Mucosa of stomach (tissue), 1 donor: ENCODE data around the gene POLG2.
"Not testable (repeated sequence)": the region's sequence is repeated elsewhere in the genome, so short reads cannot be mapped to it uniquely, and the experiment has no call there.

Source experiments
- H3K27me3 ChIP-seq: one replicate; pipeline ENCODE4 v1.7.0; 2013; ENCODE audit warnings: mild to moderate bottlenecking, low read length; ENCODE audit not compliant: control insufficient read depth, insufficient read depth
- H3K36me3 ChIP-seq: one replicate; pipeline ENCODE4 v1.7.0; 2013; ENCODE audit warnings: low read length; ENCODE audit not compliant: control insufficient read depth, insufficient read depth
- H3K4me1 ChIP-seq: one replicate; pipeline ENCODE4 v1.7.0; 2013; ENCODE audit warnings: mild to moderate bottlenecking, low read length; ENCODE audit not compliant: control insufficient read depth, insufficient read depth
- H3K4me3 ChIP-seq: one replicate; pipeline ENCODE4 v1.7.0; 2013; ENCODE audit warnings: low read length
- H3K9ac ChIP-seq: one replicate; pipeline ENCODE4 v1.7.0; 2013; ENCODE audit warnings: mild to moderate bottlenecking, low read length, moderate library complexity
- H3K9me3 ChIP-seq: one replicate; pipeline ENCODE4 v1.7.0; 2013; ENCODE audit warnings: mild to moderate bottlenecking, low read length, moderate library complexity; ENCODE audit not compliant: control insufficient read depth
- donor health status: Pancreatic carcinoma.

Gene POLG2

DNA sequence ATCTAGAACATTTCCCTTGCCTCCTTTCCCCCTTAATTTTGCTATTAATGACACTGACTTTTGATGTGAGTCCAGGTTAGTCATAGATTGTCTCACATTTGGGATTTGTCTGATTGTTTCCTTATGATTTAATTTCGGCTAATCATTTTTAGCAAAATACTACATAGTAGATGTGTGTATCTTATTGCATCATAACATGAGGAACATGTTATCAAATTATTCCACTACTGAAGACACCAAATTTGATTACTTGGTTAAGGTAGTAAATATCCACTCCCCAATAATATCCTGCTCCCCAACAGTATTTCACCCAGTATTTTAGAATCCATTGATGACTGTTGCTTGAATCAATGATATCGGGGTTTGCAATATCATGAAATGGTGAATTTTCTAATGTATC lies 2.7 kb downstream of the POLG2 start:
- Histone ChIP-seq H3K27me3 (no peaks in the 10 kb centered on the region), H3K9me3 (no peaks in the 10 kb centered on the region), H3K36me3 (peaks cover 7% of the 10 kb centered on the region), H3K9ac (no peak overlapping the region), H3K4me1 (peaks cover 12% of the 10 kb centered on the region), H3K4me3 (no peak overlapping the region)

DNA sequence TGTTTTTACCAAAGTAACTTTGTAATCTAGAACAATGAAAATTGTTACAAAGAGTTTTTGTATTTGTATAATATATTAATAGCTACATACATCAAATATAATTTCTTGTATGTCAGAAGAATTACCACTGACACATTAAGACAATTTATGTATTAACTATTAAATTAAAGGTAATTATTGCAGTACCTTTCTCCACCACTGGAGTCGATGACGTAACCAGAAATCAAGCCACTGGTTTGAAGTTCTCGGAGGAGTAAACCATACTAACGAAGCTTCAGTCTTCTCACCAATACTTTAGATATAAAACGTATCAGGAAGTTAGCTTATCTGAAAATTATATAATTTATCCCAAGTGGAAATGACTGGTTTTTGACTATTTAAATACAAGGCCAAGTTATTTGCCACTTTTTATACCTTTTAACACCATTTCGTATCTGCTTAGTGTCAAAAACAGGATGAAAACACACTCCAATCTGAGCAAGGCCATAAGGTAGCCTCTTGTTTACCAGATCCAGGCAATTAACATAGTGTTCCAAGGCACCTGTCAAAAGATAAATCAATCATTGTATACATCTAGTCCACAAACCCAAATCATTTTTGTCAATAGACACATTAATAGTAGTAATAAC lies 4.3 kb downstream of the POLG2 start:
- H3K27me3 ChIP-seq: no peaks in the 10 kb centered on the region
- no peaks in the 10 kb centered on the region for H3K9me3 ChIP-seq
- peaks cover 8% of the 10 kb centered on the region for H3K4me1 ChIP-seq
- H3K4me3 ChIP-seq: no peak overlapping the region
- peaks cover 7% of the 10 kb centered on the region for H3K36me3 ChIP-seq
- H3K9ac ChIP-seq: no peak overlapping the region

DNA sequence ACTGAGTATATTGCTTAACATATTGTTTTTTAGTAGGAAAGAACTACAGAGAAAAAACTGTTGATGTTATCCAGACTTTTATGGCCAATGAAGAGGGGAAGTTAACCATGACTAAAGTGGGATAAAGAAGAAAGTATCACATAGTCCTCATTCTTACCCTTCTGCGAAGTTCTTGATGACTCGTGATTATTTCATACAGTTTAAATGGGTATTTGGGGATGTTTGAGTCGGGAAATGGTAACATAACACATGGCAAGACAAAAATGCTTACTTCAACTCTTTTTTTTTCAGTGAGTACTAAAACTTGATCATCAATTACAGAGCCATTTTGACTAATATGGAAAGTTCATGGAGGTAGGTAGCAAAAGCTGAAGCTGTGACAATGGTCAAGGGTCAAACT lies 4.9 kb downstream of the POLG2 start:
- Histone ChIP-seq H3K9me3 (no peaks in the 10 kb centered on the region), H3K9ac (no peak overlapping the region), H3K27me3 (no peaks in the 10 kb centered on the region), H3K36me3 (peaks cover 7% of the 10 kb centered on the region), H3K4me3 (no peak overlapping the region), H3K4me1 (peaks cover 4% of the 10 kb centered on the region)

DNA sequence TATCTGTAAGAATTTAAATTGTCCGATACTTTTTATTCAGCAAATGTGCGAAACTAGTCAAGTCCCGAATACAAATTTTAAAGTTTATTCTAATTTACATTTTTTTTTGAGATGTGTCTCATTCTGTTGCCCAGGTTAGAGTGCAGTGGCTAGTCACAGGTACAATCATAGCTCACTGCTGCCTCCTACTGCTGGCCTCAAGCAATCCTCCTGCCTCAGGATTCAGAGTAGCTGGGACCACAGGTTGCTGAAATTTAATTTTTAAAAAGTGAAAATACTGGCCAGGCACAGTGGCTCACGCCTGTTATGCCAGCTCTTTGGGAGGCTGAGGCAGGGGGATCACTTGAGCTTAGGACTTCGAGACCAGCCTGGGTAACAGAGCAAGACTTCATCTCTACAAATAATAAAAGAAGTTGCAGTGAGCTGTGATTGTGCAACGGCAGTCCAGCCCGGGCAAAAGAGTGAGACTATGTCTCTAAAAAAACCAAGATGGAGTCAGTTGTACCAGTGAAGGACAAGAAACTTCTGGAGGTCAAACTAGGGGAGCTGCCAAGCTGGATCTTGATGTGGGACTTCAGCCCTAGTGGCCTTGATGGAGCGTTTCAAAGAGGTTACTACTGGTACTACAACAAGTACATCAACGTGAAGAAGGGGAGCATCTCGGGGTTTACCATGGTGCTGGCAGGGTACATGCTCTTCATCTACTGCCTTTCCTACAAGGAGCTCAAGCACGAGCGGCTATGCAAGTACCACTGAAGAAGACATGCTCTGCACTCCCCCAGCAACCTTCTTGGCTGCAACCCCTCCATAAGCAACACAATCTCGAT lies 5.6 kb downstream of the POLG2 start:
- Histone ChIP-seq H3K4me1 (peaks cover 4% of the 10 kb centered on the region), H3K4me3 (no peak overlapping the region), H3K9me3 (no peaks in the 10 kb centered on the region), H3K9ac (no peak overlapping the region), H3K27me3 (no peaks in the 10 kb centered on the region), H3K36me3 (peaks cover 7% of the 10 kb centered on the region)

DNA sequence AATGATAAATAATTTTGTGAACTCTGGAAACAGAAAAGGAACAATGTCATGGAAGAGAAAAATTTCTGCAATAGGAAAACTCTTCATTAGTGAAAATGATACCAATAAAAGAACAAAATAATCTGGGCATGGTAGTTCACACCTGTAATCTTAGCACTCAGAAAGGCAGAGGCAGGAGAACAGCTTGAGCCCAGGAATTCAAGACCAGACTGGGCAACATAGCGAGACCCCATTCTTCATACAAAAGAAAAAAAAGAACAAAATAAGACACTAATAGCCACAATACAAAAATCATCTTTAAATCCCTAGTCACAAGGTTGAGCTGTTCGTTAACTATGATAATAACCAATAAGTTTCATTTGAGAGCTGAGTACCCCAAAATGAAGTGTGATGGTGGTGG lies 8.6 kb downstream of the POLG2 start:
- H3K9ac ChIP-seq: no peak overlapping the region

DNA sequence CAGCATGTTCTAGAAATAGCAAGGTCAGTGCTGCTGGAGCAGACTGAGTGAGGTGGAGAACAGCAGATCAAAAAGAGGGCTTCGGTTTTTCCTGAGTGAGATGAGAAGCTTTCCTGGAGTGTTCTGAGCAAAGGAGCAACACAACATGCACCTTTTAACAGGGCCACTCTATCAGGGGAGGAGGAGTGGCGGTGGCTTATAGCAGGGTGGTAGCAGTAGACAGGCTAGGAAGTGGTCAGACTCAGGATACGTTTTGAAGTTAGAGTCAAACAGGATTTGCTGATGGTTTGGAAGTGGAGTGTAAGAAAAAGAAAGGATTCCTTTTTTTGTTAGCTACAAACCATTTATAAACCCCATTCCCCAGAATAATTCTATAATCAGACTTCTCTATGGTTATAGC lies 12.5 kb downstream of the POLG2 start:
- no peak overlapping the region for H3K9ac ChIP-seq
- H3K36me3 ChIP-seq: no peaks in the 10 kb centered on the region
- no peaks in the 10 kb centered on the region for H3K9me3 ChIP-seq
- H3K27me3 ChIP-seq: no peaks in the 10 kb centered on the region
- no peaks in the 10 kb centered on the region for H3K4me1 ChIP-seq
- no peak overlapping the region for H3K4me3 ChIP-seq

More for the DNA sequence above, 8.6 kb downstream of the POLG2 start:
- no peaks in the 10 kb centered on the region for H3K27me3 ChIP-seq
- H3K36me3 ChIP-seq: peaks cover 7% of the 10 kb centered on the region
- no peaks in the 10 kb centered on the region for H3K9me3 ChIP-seq
- no peak overlapping the region for H3K4me3 ChIP-seq
- no peaks in the 10 kb centered on the region for H3K4me1 ChIP-seq

DNA sequence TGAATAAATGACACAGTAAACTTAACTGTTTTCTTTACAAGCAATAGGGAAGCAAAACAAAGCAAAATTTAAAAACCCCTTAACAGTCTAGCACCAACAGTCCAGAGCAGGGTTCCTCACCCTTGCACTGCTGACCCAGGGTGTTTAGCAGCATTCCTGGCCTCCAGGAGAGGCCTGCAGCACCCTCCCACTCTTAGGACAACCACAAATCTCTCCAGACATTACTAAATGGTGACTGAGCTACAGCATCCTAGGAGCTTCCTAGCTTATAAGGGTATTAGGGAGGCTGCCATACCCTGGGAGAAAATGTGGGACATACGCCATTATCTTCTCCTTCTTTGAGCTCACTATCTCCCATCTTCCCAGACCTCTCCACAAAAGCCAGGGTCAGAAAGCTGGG lies 15.9 kb downstream of the POLG2 start:
- Histone ChIP-seq H3K9ac (no peak overlapping the region), H3K4me3 (no peak overlapping the region), H3K36me3 (no peaks in the 10 kb centered on the region)

DNA sequence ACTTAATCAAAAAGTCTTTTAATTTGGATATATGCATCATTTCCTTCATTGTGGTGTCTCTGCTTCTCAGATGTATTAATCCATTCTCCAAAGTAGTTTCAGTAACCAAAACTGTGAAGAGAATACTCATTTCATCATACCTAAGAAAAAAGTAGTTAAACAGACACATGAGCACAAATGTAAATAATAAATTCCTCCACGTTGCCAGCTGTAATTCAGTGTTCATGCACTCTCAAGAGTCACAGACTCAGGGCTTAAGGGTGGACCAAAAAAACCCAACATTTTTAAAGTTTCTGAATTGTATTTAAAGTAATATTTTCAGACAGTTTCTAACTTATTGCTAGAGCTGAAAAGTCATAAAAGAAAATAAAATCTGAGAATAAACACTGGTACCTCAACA lies 19.0 kb downstream of the POLG2 start:
- Histone ChIP-seq H3K9me3 (no peaks in the 10 kb centered on the region), H3K36me3 (no peaks in the 10 kb centered on the region), H3K4me1 (no peaks in the 10 kb centered on the region), H3K9ac (no peak overlapping the region), H3K27me3 (no peaks in the 10 kb centered on the region), H3K4me3 (no peak overlapping the region)

More for the DNA sequence above, 15.9 kb downstream of the POLG2 start:
- Histone ChIP-seq H3K27me3 (no peaks in the 10 kb centered on the region), H3K4me1 (no peaks in the 10 kb centered on the region), H3K9me3 (no peaks in the 10 kb centered on the region)

DNA sequence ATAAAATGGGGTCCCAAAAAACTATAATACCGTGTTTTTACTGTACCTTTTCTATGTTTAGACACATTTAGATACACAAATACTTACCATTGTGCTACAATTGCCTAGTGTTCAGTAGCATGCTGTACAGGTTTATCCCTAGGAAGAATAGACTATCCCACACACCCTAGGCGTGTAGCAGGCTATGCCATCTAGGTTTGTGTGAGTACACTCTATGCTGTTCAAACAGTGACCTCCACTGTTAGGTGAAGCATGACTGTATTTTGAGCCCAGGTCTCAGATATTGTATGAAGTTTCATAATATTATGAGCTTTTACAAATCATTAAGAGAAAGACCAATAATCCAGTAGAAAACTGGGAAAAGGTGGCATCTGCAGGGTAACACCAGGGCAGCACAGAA lies 24.3 kb downstream of the POLG2 start:
- Histone ChIP-seq H3K9me3 (no peaks in the 10 kb centered on the region), H3K9ac (no peak overlapping the region), H3K4me3 (no peak overlapping the region), H3K27me3 (no peaks in the 10 kb centered on the region), H3K4me1 (no peaks in the 10 kb centered on the region), H3K36me3 (no peaks in the 10 kb centered on the region)

DNA sequence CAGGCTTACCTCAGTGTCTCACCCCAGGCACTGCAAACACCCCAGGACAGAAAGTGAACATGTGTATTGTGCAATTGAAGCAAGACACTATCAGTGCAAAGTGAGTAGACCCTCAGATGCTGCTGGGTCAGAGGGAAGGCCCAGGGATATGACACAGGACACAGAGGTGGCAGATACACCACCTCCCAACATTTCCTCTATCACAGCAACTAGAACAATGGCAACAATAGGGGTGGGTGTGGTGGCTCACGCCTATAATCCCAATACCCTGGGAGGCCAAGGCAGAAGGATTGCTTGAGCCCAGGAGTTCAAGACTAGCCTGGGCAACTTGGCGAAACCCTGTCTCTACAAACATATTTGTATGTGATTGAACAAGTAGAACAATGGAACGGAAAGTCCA lies 25.4 kb downstream of the POLG2 start:
- no peaks in the 10 kb centered on the region for H3K4me1 ChIP-seq
- H3K4me3 ChIP-seq: no peak overlapping the region
- no peaks in the 10 kb centered on the region for H3K36me3 ChIP-seq
- H3K9me3 ChIP-seq: no peaks in the 10 kb centered on the region
- no peaks in the 10 kb centered on the region for H3K27me3 ChIP-seq
- H3K9ac ChIP-seq: no peak overlapping the region

DNA sequence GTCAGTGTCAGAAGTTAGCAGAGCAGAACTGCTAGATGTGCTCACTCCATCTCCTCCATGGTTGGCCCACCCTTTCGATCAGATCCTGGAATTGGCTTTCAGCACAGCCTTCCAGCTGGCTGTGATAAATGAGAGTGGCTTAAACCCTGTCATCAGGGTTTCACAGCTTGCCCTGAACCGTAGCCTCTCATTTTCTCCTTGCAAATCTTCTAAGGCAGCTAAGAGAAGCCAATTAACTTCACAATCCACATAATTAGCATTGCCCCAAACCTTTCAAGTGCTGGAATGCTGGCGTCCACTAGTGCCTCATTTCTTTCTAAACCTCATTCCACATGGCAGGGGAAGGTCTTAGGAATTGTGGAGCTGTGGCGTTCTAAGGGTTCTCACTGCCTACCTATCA lies 26.2 kb downstream of the POLG2 start:
- Histone ChIP-seq H3K9me3 (no peaks in the 10 kb centered on the region), H3K4me3 (no peak overlapping the region), H3K4me1 (no peaks in the 10 kb centered on the region), H3K36me3 (no peaks in the 10 kb centered on the region), H3K9ac (no peak overlapping the region), H3K27me3 (no peaks in the 10 kb centered on the region)

DNA sequence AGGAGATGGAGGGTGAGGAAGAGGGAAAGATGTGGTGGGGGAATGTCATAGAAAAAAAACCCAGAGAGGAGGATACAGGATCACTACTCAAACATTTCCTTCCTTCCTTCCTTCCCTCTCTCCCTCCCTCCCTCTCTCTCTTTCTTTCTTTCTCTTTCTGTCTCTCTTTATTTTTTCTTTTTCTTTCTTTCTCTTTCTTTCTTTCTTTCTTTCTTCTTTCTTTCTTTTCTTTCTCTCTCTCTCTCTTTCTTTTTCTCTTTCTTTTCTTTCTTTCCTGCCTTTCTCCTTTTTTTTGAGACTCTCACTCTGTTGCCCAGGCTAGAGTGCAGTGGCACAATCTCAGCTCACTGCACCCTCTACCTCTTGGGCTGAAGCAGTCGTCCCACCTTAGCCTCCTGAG lies 30.0 kb downstream of the POLG2 start:
- H3K9ac ChIP-seq, H3K4me1 ChIP-seq, H3K36me3 ChIP-seq, H3K27me3 ChIP-seq, H3K9me3 ChIP-seq, H3K4me3 ChIP-seq: not testable (repeated sequence)
